ENCODE data around the gene TMEM163.
"Not testable (repeated sequence)": the region's sequence is repeated elsewhere in the genome, so short reads cannot be mapped to it uniquely, and the experiment has no call there.

Gene TMEM163

DNA sequence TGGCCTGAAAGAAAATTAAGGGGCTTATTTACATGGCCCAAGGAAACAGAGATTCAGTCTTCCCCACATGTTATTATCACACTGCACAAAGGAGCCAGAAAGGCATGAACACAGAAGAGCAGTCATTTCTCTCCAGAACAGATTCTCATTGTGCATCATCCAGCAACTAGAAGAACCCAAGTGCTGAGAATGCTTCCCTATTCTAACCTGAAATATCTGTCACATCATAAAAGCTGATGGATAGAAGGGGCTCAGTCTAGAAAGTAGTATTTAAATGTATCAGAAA lies 145.8 kb downstream of the TMEM163 start:
- DNase-seq: no peak

DNA sequence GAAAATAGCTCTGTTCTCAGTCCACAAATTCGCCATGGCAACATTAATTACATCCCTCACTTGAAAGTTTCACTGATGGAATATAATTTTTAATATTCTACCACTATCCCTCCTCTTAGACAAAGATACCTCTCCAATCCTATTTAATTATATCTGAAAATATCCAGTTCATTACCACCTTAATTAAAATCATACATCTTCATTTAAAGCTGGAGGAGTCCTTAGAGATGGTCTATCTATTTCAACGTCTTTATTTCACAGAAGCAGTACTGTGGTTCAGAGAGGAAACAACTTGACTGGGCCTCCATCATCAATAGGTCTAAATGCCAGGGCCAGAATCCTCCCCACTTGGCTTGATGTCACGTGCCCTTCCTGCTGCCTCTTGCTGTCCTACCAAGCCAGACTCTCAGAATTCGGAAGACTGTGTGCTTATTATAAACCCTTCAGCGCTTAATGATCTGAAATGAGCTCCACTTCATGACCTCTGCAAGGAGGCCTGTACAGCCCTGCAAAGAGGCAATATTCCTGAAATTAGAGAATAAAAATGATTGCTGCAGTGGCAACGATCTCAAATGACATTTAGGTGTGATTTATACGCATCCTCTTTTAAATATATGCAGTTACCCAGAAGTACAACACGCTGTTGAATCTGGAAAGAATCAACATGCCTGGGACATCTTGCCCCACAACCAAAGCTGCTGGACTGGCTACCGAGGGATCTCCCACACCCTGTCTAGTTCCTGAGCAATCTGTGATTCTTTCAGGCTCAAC lies 146.3 kb downstream of the TMEM163 start:
- DNase-seq: no peak

DNA sequence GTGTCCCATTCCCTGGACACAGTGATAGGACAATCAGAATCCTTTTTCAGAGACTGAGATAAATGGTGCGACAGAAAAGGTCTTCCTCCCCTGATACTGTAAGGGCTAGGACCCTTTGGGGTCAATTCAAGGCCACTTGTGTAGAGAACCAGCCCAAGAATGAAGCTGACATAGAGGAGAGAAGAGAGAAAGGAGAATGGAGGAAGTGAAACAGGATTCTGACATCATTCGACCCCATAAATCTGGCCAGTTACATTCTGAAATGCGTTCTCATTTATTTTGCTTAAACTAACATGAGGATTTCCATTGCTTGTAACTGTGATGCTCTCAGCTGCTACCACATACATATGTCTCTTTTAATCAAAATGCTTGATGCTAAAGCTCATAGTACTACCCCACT lies 148.1 kb downstream of the TMEM163 start:
- no peak for DNase-seq

DNA sequence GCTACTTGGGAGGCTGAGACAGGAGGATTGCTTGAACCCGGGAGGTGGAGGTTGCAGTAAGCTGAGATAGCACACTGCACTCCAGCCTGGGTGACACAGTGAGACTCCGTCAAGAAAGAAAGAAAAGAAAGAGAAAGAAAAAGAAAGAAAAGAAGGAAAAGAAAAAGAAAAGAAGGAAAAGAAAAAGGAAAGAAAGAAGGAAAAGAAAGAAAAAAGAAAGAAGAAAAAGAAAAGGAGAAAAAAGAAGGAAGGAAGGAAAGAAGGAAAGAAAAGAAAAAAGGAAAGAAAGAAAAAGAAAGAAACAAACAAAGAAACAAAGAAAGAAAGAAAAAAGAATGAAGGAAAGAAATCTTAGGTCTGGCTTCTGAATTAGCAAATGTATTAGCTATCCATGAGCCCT lies 150.4 kb downstream of the TMEM163 start:
- no peak for DNase-seq

DNA sequence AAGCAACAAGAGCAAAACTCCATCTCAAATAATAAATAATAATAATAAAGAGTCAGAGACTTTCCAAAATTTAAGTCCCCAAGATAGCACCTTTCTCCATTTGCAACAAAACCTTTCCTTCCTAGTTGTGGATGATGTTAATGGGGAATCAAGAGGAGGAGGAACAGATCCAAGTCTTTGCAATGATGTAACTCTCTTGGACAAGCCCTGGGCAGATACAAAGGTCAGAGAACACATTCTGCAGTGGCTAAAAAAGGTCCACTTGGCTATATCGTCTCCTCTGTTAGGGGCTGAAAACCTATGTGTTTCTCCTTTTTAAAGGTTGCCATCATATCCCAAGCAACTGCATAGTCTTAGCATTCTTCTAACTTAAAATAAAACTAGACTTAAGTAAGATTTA lies 151.1 kb downstream of the TMEM163 start:
- DNase-seq: no peak

DNA sequence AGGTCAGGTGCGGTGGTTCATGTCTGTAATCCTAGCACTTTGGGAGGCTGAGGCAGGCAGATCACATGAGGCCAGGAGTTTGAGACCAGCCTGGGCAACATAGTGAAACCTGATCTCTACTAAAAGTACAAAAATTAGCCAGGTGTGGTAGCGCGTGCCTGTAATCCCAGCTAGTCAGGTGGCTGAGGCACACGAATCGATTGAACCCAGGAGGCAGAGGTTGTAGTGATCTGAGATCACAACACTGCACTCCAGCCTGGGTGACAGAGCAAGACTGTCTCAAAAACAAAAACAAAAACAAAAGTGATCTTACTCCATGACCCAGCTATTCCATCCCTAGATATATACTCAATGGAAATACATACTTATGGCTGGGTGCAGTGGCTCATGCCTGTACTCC lies 153.8 kb downstream of the TMEM163 start:
- not testable (repeated sequence) for DNase-seq

DNA sequence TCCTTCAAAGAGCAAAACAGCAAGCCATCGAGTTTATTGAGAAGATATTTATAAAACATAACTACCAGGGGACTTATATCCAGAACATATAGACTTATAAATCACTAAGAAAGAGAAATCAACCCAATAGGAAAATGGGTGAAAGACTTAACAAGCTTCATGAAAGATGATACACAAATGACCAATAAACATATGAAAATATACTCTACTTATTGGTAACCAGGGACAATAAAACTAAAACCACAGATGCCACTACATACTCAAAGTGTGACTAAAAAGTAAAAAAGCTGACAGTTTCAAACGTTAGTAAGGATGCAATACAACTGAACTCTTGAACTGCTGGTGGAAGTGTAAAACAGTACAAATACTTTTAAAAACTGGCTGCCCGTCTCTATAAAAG lies 154.3 kb downstream of the TMEM163 start:
- no peak for DNase-seq

DNA sequence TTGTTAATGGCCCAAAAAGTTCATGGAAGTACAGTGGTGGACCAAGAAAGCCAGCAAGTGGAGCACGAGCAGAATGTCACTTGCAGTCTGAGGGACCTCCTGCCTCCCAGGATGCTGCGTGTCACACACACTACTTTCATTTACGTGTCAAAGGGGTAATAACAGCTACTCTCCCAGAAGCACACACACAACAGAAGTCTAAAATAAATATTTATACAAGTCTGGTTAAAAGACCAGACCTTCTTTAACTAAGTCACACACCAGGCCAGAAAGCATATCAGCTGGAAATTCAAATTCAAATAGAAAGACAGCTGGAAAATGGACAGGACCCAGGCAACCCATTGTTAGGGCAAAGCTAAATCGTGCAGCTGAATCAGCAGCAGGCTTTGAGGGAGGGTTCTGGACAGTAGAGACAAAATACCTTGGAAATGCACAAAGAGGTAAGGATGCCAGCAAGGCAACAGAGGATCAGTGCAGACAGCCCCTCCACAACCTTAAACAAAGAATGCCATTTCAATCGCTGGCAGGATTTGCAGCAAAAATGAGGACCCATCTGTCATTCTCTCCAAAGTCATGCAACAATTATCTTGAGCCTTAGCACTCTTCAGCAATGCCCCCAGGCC lies 160.5 kb downstream of the TMEM163 start:
- no peak for DNase-seq

DNA sequence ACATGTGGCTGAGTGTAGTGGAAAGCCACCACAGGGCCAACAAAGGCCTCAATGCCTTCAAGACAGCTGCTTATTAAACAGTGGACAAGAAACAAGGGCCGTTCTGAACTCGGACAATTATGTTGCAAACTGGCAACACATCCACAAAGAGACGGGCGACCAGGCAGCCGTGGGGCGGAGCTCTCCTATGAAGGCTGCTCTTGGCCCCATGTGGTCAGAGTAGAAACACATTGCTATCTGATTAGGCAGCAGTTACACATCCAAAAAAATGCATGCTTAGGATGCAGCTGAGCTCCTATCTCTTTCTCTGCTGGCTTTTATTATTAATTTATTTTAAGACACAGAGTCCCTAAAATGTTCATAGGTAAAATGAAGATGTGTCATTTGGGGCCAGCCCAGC lies 163.4 kb downstream of the TMEM163 start:
- no peak for DNase-seq

DNA sequence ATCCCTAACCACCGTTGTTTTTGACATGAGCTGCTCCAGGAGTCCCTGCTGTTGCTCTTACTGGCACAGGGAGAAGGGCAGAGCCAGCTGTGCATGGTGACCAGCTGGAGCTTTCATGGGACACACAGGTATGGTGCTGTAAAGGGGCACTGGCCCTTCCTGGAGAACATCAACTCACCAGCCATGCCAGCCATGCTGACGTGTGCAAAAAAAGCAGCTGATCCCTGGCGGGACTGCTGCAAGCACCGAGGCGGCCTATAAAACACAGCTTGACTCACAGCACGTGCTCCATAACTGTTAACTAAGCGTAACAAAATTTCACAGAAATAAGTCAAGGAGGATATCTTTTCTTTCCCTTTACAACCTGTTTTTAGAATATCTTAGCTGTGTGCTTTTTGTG lies 165.1 kb downstream of the TMEM163 start:
- no peak for DNase-seq

DNA sequence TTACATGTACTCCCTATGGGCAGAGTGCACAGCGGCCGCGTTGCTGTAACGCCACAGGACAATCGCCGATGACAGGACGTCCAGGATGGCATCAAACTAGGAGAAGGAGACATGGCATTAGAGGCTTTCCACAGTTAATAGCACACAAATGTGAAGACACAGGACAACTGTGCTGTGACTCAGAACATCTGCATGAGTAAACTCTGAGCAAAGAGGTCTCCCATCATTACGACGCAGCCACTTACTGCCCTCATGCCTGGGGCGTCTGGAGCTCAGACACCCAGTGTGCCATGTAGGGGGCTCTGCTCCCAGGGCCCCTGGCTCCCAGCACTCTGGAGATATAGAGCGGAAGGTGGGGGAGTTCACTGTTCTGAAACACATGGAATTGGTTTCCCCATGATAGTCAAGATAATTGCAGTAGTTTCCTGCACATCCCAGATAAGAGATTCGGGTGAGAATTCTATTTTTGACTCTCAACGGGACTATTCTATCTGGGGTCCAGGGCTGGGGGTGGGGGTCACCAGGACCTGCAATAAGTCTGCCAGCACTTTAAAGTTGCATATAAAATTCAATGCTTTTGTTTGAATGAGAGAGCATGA lies 168.1 kb downstream of the TMEM163 start:
- no peak for DNase-seq

DNA sequence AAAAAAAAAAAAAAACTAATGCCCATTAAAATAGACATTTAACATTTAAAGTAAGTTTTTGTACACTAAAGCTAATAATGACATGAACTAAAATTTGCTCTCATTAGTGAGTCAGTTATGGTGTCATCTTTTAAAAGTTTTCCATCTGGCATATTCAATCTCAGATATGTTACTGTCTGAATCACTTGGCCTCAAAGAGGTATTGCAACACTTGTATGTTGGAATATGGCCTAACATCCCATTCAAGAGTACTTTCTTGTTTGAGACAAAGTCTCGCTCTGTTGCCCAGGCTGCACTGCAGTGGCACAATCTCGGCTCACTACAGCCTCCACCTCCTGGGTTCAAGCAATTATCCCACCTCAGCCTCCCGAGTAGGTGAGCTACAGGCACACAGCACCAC lies 169.7 kb downstream of the TMEM163 start:
- DNase-seq: no peak

DNA sequence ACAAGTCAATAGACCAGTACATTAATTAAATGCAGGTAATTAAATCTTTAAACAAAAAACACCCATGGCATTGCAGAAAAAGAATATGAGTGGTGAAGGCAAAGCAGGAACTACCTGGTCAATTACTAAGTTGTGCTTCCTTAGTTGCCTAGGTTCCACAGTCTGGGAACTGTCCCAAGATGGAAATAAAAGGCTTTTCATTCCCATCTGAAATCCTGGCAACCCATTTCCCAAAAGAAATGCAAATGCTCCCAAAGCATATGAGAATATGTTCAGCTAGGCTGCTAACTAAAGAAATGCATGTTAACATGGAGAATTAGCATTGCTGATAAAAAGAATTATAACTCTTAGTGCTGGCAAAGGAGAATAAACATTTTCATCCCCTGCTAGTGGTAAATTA lies 177.8 kb downstream of the TMEM163 start:
- no peak for DNase-seq

DNA sequence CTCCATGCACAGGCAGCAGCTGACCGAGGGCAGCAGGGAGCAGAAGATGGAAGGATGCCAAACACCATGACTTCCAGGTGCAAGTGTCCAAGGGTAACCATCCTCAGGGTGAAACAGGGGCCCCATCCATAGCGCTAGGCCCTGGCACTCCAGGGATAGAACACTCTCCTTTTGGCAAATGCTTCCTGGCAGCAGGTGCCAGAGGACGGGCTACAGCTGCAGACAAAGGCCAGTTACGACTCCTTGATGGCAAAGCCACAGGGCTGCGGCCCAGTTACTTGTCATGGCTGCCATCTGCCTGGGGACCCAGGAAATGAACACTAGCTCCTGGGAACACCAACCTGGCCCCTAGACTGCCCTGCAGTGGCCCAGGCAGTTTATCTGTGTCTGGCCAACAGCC lies 178.8 kb downstream of the TMEM163 start:
- no peak for DNase-seq

DNA sequence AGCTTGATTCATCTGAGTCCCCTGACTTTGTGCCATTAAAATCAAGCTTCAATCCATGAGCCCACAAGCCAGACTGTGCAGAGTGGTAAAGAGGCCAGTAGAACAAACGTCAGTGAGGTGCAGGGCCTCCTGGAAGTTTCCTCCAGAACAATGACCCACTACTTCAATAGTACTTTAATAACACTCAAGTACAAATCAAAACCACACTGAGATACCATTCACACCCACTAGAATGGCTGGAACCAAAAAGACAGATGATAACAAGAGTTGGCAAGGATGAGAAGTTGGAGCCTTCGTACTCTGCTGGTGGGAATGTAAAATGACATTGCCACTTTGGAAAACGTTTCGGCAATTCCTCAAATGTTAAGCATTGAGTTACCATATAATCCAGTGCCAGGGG lies 181.1 kb downstream of the TMEM163 start:
- no peak for DNase-seq

DNA sequence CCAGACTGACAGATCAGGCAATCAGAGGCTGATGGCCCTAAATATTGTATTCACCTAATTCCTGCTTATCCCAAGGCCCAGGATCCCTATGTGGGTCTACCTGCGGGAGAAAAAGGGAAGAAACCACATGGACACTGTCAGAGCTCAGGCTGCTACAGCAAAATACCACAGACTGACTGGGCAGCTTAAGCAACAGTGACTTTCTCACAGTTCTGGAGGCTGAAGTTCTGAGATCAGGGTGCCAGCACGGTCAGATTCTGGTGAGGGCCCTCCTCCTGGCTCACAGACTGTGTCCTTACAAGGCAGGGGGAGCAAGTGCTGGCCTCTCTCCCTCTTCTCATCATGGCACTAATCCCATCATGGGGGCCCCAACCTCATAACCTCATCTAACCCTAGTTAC lies 181.7 kb downstream of the TMEM163 start:
- no peak for DNase-seq

DNA sequence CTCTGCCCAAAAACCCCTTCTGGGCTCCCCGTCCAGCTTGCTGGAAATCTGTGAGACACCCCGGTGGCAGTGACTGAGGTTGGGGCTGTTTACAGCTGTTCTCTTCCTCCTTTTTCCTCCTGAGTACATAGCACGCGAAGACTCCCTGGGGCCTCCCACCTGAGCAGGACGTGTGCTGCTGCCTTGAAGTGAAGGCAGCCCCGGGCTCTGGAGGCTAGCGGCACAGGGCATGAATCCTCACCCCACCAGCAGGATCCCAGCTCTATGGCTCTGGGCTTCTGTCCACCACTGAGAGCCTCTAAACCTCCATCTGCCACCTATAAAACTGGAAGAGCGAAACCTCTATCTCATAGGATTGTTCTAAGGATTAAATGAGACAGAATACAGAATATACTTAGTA lies 182.5 kb downstream of the TMEM163 start:
- no peak for DNase-seq

DNA sequence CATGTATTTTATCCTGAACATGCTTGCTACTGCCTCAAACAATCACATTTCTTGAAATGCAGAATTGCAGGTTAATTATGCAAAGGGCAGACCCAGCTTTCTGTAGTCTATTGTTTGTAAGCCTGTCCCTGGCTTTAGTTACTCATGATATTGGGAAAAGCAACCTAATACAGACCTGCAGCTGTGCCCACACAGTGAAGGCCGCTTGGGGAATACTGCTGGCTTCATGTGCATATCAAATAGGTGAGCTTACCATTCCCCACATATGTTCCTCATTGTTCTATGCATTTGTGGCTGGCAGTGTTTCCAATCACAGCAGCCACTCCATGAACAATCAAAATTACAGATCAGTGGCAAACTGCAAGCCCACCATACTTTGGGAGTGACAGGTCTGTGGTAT lies 186.3 kb downstream of the TMEM163 start:
- no peak for DNase-seq

DNA sequence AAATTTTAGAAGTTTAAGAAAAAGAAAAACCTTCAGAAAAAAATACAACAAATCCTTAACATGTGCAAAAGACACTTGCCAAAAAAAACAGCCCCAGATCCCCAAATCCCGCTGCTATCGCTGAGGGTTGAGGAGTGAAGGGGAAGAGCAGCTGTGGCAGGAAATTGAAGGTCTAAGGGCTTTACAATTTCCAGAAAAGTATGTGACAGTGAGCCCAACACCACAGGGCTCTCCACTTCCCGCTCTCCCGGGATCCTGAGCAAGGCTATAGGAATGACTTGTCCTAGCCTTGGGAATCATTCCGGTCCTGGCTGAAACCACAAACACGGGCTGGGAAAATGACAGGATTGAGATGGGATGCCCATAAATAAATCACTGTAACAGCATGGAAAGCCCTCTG lies 191.4 kb downstream of the TMEM163 start:
- no peak for DNase-seq

DNA sequence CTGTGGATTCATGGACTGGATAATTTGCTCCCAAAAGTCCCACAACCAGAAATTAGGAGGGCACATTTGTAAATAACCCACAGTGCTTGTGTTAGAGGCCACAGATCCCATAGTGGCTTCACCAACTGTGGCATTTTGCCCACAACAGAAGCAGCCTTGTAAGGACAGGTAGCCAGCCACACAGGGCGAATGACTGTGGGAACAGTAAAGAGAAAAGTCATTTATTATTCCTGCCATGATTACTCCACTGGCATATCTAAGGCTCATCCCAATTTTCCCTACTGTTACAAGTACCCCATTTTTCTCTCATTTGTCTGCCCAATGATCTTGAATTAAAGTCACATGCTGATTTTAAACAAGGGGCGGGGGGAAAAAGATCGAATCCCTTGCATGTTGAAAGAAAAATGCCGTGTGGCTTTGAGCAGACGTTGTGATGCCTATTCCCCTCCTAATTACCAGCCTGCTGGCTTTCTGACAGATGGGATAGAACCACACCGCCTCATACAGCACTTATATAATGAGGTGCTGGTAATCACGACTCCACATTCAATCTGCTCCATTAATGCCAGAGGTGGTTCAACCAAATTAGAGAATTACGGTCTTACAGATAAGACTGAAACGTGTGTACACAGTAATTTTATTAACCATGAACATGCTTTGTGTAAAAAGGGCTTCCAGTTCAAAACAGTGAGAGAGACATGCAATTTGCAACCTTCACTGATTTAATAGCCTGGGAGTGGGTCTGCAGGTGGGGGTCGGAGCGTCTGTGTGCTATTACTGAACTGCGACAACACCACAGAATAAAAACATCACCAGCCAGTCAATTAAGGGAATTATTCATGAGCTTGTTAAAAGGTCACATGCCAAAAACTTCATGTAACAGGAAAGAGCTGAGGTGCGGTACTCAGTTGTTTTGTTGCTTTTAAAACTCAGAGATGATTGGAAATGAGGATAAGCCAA lies 196.0 kb downstream of the TMEM163 start:
- no peak for DNase-seq

DNA sequence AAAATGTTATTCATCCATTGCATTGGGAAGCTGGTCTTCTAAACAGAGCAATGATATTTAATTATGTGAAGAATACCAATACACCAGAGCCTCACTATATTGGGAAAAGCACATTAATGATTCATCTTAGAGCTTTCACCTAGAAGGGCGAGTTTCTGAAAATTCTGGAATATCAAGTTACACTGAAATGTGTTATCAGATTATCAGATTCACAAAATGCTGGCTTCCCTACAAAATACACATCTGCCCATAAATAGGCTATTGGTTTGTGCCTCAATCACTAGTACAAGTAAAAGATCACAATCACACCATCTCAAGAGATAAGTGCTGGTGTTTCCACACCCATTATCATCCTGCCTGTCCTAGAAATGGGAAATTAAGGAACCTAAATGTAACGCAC lies 200.7 kb downstream of the TMEM163 start:
- DNase-seq: no peak

DNA sequence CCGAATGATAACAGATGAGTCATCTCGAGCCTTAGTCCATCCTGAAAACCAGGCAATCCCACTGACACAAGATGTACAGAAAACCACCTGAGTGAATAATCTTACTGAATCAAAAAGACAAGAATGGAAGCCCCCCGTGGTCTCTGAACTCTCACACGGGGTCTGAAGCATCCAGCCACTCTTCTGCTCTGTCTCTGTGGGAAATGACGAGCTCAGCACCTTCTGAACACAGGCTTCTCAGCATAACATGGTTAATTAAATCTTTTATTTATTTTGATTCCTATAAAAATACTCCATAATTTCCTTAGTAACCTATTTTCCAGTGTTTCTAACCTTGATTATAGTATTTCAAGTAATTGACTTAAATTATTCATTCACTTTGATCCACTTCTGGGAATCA lies 203.7 kb downstream of the TMEM163 start:
- no peak for DNase-seq

DNA sequence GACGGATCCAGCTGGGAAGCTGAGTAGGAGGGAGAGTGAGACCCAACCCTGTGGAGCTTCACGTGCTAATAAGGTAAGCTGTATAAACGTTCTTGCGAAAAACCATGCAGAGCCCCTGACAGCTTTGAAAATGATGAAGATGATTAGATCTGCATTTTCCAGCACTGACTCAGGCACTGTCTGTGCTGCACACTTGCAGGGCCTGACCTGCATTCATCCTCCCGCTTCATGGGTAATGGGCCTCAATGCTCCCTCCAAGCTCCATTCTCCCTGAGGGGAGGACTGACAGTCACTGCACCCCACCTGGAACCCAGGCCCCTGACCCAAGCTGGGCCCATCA lies 205.4 kb downstream of the TMEM163 start:
- no peak for DNase-seq
